KMS-11 (cell line): ENCODE data around the gene METTL27.

Experiments
- H2AFZ ChIP-seq: fragments of 200-600 bp; sonication (generic); 2 replicates; pipeline ENCODE4 v1.6.1; 2016; ENCODE audit warnings: antibody characterized with exemption, mixed run types, low read depth
- H3K27ac ChIP-seq: fragments of 200-600 bp; sonication (generic); 2 replicates; pipeline ENCODE4 v1.6.1; 2016; ENCODE audit warnings: mild to moderate bottlenecking, mixed run types
- H3K27me3 ChIP-seq: fragments of 200-600 bp; sonication (generic); 2 replicates; pipeline ENCODE4 v1.6.1; 2017; ENCODE audit warnings: mild to moderate bottlenecking, low read depth, mixed run types, moderate library complexity; ENCODE audit not compliant: insufficient read depth
- H3K36me3 ChIP-seq: fragments of 200-600 bp; sonication (generic); 2 replicates; pipeline ENCODE4 v1.6.1; 2017; ENCODE audit warnings: mild to moderate bottlenecking, mixed run types; ENCODE audit not compliant: insufficient read depth
- H3K4me1 ChIP-seq: fragments of 200-600 bp; sonication (generic); 2 replicates; pipeline ENCODE4 v1.6.1; 2016; ENCODE audit warnings: mild to moderate bottlenecking, low read depth, mixed run types; ENCODE audit not compliant: poor library complexity, severe bottlenecking
- H3K4me2 ChIP-seq: fragments of 200-600 bp; sonication (generic); 2 replicates; pipeline ENCODE4 v1.7.0; 2016; ENCODE audit warnings: mild to moderate bottlenecking, mixed run types
- H3K4me3 ChIP-seq: fragments of 200-600 bp; sonication (generic); IDR thresholded peaks from 2 replicates; pipeline ENCODE4 v1.6.1; 2017; ENCODE audit warnings: low read depth, low read length, mixed read lengths; ENCODE audit not compliant: insufficient read depth
- H3K79me2 ChIP-seq: fragments of 200-600 bp; sonication (generic); 2 replicates; pipeline ENCODE4 v1.6.1; 2016; ENCODE audit warnings: low read depth, mixed run types; ENCODE audit not compliant: insufficient read depth
- H3K9ac ChIP-seq: fragments of 200-600 bp; sonication (generic); 2 replicates; pipeline ENCODE4 v1.6.1; 2016; ENCODE audit warnings: mild to moderate bottlenecking, mixed run types
- H4K20me1 ChIP-seq: fragments of 200-600 bp; sonication (generic); 2 replicates; pipeline ENCODE4 v1.6.1; 2016; ENCODE audit warnings: mild to moderate bottlenecking, mixed run types; ENCODE audit not compliant: insufficient read depth
- CTCF ChIP-seq: fragments of 200-600 bp; sonication (generic); conservative IDR thresholded peaks from 2 replicates; pipeline ENCODE4 v1.6.1; 2017; ENCODE audit warnings: low read depth, mild to moderate bottlenecking, antibody characterized with exemption, low read length, moderate library complexity, mixed read lengths

METTL27 gene

DNA sequence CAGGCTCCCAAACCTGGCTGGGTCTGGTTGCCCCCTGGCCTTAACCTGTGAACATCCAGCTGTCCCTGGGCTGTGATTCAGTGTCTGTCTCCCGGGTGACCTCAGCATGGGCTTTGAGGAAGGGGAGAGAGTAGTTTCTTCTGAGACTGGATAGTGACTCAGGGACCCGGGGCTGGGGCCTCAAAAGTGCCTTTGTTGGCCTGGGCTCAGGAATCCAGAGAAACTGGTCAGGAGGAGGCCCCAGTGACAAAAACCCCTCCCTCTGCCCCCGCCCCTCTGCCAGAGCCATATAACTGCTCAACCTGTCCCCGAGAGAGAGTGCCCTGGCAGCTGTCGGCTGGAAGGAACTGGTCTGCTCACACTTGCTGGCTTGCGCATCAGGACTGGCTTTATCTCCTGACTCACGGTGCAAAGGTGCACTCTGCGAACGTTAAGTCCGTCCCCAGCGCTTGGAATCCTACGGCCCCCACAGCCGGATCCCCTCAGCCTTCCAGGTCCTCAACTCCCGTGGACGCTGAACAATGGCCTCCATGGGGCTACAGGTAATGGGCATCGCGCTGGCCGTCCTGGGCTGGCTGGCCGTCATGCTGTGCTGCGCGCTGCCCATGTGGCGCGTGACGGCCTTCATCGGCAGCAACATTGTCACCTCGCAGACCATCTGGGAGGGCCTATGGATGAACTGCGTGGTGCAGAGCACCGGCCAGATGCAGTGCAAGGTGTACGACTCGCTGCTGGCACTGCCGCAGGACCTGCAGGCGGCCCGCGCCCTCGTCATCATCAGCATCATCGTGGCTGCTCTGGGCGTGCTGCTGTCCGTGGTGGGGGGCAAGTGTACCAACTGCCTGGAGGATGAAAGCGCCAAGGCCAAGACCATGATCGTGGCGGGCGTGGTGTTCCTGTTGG, 11.4 kb downstream of the METTL27 start, which contains the start of gene CLDN4:
Gene CLDN4, plus strand, starts transcription at position 316 of the 903 bp plus-strand sequence. Its CDS starts 206 bp downstream, at position 522.
- no peak within 1 kb of the TSS for H3K9ac ChIP-seq
- no peak within 1 kb of the TSS for H3K27ac ChIP-seq
- no peak within 1 kb of the TSS for H3K4me3 ChIP-seq
- H2AFZ ChIP-seq: no peak within 1 kb of the TSS
- H3K4me1 ChIP-seq: peaks cover 24% of the 10 kb centered on the region
- no peaks in the 10 kb centered on the region for H4K20me1 ChIP-seq
- TF ChIP-seq CTCF: no peak
- H3K27me3 ChIP-seq: no peaks in the 10 kb centered on the region
- H3K36me3 ChIP-seq: no peaks in the 10 kb centered on the region
- H3K79me2 ChIP-seq: no peaks in the 10 kb centered on the region
- H3K4me2 ChIP-seq: no peak within 1 kb of the TSS

GRCh38 chr7:73829921-73830680, 12.2 kb downstream of the METTL27 start:
- no peak overlapping the region for H3K9ac ChIP-seq
- H3K27ac ChIP-seq: no peak overlapping the region
- TF ChIP-seq CTCF: no peak

DNA sequence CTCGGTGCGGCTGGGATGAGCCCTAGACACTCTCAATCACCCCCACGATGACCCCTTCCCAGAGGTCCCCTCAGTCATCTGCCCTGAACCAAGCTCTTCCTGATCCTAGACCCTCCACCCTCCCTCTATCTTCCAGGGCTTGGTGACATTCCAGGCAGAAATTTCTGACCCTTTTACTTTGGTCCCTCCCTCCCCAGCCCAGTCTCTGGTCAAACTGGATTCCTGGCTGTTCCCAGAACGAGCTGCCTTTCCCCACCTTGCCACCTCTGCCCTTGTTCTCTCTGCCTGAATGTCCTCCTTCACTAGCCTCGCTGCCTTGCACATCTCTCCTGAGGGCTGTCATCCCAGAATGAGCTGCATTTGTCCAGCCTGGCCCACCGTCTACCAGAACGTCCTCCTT, 12.8 kb downstream of the METTL27 start:
- Histone ChIP-seq H3K4me2 (no peak overlapping the region), H4K20me1 (no peaks in the 10 kb centered on the region), H2AFZ (no peak overlapping the region), H3K27ac (no peak overlapping the region), H3K27me3 (no peaks in the 10 kb centered on the region), H3K79me2 (no peaks in the 10 kb centered on the region), H3K4me1 (peaks cover 24% of the 10 kb centered on the region), H3K4me3 (no peak overlapping the region), H3K36me3 (no peaks in the 10 kb centered on the region), H3K9ac (no peak overlapping the region)
- no peak for TF ChIP-seq CTCF

More at GRCh38 chr7:73829921-73830680, 12.2 kb downstream of the METTL27 start:
- Histone ChIP-seq H2AFZ (no peak overlapping the region), H3K27me3 (no peaks in the 10 kb centered on the region), H4K20me1 (no peaks in the 10 kb centered on the region), H3K4me2 (no peak overlapping the region), H3K4me3 (no peak overlapping the region), H3K4me1 (peaks cover 24% of the 10 kb centered on the region), H3K79me2 (no peaks in the 10 kb centered on the region), H3K36me3 (no peaks in the 10 kb centered on the region)

GRCh38 chr7:73828972-73829371, 13.3 kb downstream of the METTL27 start:
- Histone ChIP-seq H3K36me3 (no peaks in the 10 kb centered on the region), H3K4me3 (no peak overlapping the region), H3K27ac (no peak overlapping the region), H3K4me1 (peaks cover 24% of the 10 kb centered on the region), H3K79me2 (no peaks in the 10 kb centered on the region), H3K4me2 (no peak overlapping the region), H4K20me1 (no peaks in the 10 kb centered on the region), H3K9ac (no peak overlapping the region), H3K27me3 (no peaks in the 10 kb centered on the region), H2AFZ (no peak overlapping the region)
- no peak for TF ChIP-seq CTCF
